Nephron progenitor cell (in vitro differentiated cells): ENCODE data around the gene CCNY.
"Not testable (repeated sequence)": the region's sequence is repeated elsewhere in the genome, so short reads cannot be mapped to it uniquely, and the experiment has no call there.

ENCODE experiments used
- DNase-seq: peaks from one replicate; pipeline ENCODE4 v3.0.0; 2021
- H3K27ac Mint-ChIP-seq: 2 replicates; pipeline ENCODE4 v1.8.0; 2021; ENCODE audit warnings: mild to moderate bottlenecking, moderate library complexity, mixed read lengths
- H3K27me3 Mint-ChIP-seq: 2 replicates; pipeline ENCODE4 v1.8.0; 2021; ENCODE audit warnings: mild to moderate bottlenecking, low read depth, mixed read lengths; ENCODE audit not compliant: poor library complexity
- H3K36me3 Mint-ChIP-seq: 2 replicates; pipeline ENCODE4 v1.8.0; 2021; ENCODE audit warnings: low read depth, mixed read lengths
- H3K4me1 Mint-ChIP-seq: 2 replicates; pipeline ENCODE4 v1.8.0; 2021; ENCODE audit warnings: mixed read lengths
- H3K4me3 Mint-ChIP-seq: 2 replicates; pipeline ENCODE4 v1.8.0; 2021; ENCODE audit warnings: mild to moderate bottlenecking, moderate library complexity, mixed read lengths
- H3K9me3 Mint-ChIP-seq: 2 replicates; pipeline ENCODE4 v1.8.0; 2021; ENCODE audit warnings: mild to moderate bottlenecking, moderate library complexity, mixed read lengths
- TF ChIP-seq, protein P1 (sequence below): fragments of 200-600 bp; sonication (generic); IDR thresholded peaks from 2 replicates; pipeline ENCODE4 v1.5.0; 2021; ENCODE audit warnings: antibody characterized with exemption

The CCNY gene

DNA sequence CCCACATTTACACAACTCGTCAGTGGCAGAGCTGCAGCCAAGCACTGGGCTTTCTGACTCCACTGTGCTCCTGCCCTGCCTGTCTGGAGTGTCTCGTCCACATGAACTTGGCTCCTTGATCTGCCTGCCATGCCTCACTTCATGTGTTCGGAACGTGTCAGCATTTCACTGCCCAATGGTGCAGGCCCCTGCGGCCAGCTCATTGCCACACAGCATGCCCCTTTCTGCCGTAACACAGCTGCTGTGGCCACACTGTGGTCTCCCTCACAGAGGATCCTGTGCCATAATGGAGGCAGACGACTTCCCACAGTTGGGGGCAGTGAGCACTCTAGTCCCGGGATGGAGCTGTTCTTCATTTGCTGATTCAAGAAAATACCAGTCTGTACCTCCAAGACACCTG, 174.6 kb downstream of the CCNY start:
- TF ChIP-seq, protein P1, sequence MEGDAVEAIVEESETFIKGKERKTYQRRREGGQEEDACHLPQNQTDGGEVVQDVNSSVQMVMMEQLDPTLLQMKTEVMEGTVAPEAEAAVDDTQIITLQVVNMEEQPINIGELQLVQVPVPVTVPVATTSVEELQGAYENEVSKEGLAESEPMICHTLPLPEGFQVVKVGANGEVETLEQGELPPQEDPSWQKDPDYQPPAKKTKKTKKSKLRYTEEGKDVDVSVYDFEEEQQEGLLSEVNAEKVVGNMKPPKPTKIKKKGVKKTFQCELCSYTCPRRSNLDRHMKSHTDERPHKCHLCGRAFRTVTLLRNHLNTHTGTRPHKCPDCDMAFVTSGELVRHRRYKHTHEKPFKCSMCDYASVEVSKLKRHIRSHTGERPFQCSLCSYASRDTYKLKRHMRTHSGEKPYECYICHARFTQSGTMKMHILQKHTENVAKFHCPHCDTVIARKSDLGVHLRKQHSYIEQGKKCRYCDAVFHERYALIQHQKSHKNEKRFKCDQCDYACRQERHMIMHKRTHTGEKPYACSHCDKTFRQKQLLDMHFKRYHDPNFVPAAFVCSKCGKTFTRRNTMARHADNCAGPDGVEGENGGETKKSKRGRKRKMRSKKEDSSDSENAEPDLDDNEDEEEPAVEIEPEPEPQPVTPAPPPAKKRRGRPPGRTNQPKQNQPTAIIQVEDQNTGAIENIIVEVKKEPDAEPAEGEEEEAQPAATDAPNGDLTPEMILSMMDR: no peak
- H3K36me3 Mint-ChIP-seq: peaks cover 12% of the 10 kb centered on the region

DNA sequence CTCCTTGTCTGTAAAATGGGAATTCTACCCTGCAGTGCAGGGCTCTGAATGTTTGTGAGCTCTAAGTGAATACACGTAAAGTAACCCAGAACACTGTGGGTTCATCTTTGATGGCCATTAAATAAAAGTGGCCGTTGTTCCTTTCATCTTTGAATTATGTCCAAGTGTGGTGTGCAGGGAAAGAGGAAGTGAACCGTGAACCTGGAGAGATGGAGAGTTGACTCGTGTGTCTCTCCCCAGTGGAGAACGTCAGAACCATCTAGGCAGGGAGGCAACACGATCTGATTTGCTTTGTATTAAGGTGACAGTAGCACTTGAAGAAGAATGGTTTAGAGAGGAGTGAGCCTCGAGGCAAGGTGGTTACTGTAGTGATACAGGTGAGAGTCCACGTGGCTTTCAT, 175.3 kb downstream of the CCNY start:
- TF ChIP-seq, protein P1: no peak
- H3K36me3 Mint-ChIP-seq: peaks cover 12% of the 10 kb centered on the region
- no peak for DNase-seq
- H3K27ac Mint-ChIP-seq: no peak overlapping the region
- peaks cover 12% of the 10 kb centered on the region for H3K4me1 Mint-ChIP-seq
- H3K27me3 Mint-ChIP-seq: peaks cover 3% of the 10 kb centered on the region
- no peaks in the 10 kb centered on the region for H3K9me3 Mint-ChIP-seq
- H3K4me3 Mint-ChIP-seq: no peak overlapping the region

More for the DNA sequence above, 174.6 kb downstream of the CCNY start:
- no peaks in the 10 kb centered on the region for H3K9me3 Mint-ChIP-seq
- peaks cover 12% of the 10 kb centered on the region for H3K4me1 Mint-ChIP-seq
- DNase-seq: no peak
- H3K27me3 Mint-ChIP-seq: peaks cover 3% of the 10 kb centered on the region
- no peak overlapping the region for H3K4me3 Mint-ChIP-seq
- peak overlapping the region; percentile 41 for H3K27ac Mint-ChIP-seq

DNA sequence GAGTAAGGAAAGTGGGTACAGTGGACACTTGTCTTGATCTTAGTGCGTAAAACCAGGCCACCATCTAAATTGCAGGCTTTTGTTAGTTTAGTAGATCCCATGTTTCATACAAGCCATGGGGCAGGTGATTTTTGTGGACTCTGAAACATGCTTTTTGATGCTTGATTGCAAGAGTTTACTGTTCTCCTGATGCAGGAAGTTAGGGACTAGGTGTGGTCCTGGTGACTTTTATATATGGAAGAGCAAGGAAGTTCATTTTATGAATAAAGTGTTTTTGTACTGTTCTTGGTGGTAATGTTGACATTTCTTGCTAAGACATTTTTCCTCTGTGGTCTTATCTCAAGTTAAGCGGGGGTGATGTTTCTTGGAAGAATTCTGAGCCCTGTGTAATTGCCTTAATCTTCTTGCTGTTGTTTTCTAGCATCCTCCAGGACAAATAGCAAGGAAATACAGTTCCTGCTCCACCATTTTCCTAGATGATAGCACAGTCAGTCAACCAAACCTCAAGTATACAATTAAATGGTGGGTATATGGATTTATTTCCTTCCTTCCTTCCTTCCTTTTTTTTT, 179.9 kb downstream of the CCNY start:
- Mint-ChIP-seq H3K27me3 (no peaks in the 10 kb centered on the region), H3K27ac (no peak overlapping the region), H3K36me3 (peaks cover 8% of the 10 kb centered on the region), H3K9me3 (no peaks in the 10 kb centered on the region), H3K4me3 (no peak overlapping the region), H3K4me1 (peaks cover 17% of the 10 kb centered on the region)
- no peak for DNase-seq
- TF ChIP-seq, protein P1: no peak

DNA sequence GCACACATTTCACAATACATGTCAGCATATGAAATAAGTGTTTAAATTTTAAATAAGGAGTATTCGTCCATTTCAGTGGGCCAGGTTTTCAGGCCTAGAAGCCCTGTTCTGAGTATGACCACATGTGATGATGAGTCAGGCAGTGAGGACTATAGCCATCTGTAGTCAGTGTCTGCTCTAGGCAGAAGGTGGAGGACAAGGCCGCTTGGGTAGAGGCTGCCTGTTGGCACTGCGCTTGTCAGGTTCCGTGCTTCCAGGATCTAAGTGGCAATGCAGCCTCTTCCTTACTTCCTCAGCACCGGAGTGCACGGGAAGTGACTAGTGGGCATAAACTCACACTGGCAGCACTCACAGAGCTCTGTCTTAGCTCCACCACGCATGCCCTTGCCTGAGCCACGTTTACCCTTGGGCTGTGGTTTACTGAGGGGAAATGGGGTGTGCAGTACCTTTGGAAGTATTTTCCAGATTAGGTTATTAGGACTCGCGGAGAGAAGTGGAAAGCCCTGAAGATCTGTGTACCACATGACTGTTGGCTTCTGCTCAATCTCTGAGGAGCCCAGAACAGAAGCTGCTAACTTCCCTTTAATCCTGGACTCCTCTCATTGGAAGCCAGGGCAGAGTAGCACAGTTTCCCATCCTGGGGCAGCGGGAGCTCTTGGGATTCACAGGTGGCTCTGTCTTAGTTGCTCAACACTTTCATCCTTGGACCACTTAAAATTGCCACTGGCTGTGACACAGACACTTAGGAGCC, 181.3 kb downstream of the CCNY start:
- peaks cover 9% of the 10 kb centered on the region for H3K4me1 Mint-ChIP-seq
- H3K27me3 Mint-ChIP-seq: no peaks in the 10 kb centered on the region
- H3K27ac Mint-ChIP-seq: peak overlapping the region; percentile 88
- H3K4me3 Mint-ChIP-seq: no peak overlapping the region
- no peaks in the 10 kb centered on the region for H3K36me3 Mint-ChIP-seq
- TF ChIP-seq, protein P1: no peak
- DNase-seq: no peak
- no peaks in the 10 kb centered on the region for H3K9me3 Mint-ChIP-seq

DNA sequence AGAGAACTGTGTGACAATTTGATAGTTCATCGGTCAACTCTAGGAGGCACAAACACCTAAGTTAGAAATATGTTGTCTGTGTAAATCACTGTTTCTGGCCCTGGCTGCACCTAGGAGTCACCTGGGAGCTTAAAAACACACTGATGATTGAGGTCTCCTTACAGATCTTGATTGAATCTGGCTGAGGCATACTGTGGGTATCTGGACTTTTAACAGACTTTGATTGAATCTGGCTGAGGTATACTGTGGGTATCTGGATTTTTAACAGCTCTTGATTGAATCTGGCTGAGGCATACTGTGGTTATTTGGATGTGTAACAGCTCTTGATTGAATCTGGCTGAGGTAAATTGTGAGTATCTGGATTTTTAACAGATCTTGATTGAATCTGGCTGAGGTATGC, 181.9 kb downstream of the CCNY start:
- H3K4me1 Mint-ChIP-seq, H3K27me3 Mint-ChIP-seq, H3K36me3 Mint-ChIP-seq, DNase-seq, H3K4me3 Mint-ChIP-seq, H3K9me3 Mint-ChIP-seq: not testable (repeated sequence)
- H3K27ac Mint-ChIP-seq: peak overlapping the region; percentile 88

DNA sequence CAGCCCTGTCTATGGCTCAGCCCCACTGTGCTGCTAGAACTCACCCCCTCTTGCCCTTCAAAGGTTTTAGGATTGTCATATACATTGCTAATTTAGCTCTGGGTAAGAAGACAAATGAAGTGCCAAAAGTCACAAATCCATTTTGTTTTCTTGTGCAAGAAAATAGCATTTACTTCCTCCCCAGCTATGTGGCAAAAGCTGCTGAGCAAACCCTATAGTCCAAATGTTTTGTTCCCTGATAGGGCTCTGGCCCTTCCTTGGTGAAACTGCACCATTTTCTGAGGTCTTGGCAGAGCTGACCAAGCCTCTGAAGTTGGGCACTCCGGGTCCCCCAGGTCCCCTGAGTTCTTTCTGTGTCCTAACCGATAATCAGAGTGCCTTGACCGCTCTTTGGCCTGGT, 184.7 kb downstream of the CCNY start:
- no peaks in the 10 kb centered on the region for H3K9me3 Mint-ChIP-seq
- TF ChIP-seq, protein P1: no peak
- H3K4me1 Mint-ChIP-seq: peaks cover 9% of the 10 kb centered on the region
- no peaks in the 10 kb centered on the region for H3K36me3 Mint-ChIP-seq
- no peak overlapping the region for H3K27ac Mint-ChIP-seq
- no peaks in the 10 kb centered on the region for H3K27me3 Mint-ChIP-seq
- no peak overlapping the region for H3K4me3 Mint-ChIP-seq
- DNase-seq: no peak
